A549 treated with CpdA at 1 μM for 4 hours (cell line): Measurements from ENCODE around the gene CSPG5. TPM values are rescaled to one million over a fixed set of nuclear protein-coding genes. Genes with fewer than 3 reads are reported as not detected.

Experiments
- total RNA-seq: library from RNA; stranded (reverse); fragments of 200-300 nt; extraction: Qiagen RNA extraction; gene quantifications from 5 replicates; pipeline ENCODE4 v1.2.3, GENCODE V29; 2022; ENCODE audit warnings: low read depth

CSPG5 gene
- total RNA-seq: 0.91 to 1.2 TPM (median 0.97 TPM) in 5 replicates

GRCh38 chr3:47578691-47579632 is at the start of gene CSPG5:
Gene CSPG5 (minus strand): TSS chr3:47578865. CDS start chr3:47578693, 172 bp downstream.

GRCh38 chr3:47513125-47513929 is 65.3 kb downstream of the CSPG5 start, which contains the start of gene ELP6:
Gene ELP6 (minus strand): TSS chr3:47513712. CDS start chr3:47513590, 122 bp downstream.

Other genes starting within 250 kb of the CSPG5 start
- 20.9 to 28.4 TPM (median 22.8 TPM) in 5 replicates for gene PTPN23, start 197.8 kb downstream of the CSPG5 start, total RNA-seq
- gene SCAP, start 102.9 kb downstream of the CSPG5 start, total RNA-seq: 22.5 to 31.5 TPM (median 27.5 TPM) in 5 replicates
- 26.7 to 29.6 TPM (median 28.7 TPM) in 5 replicates for gene ELP6, start 65.2 kb downstream of the CSPG5 start, total RNA-seq
- 22.4 to 31.6 TPM (median 26.4 TPM) in 5 replicates for gene SMARCC1, start 203.0 kb upstream of the CSPG5 start, total RNA-seq
- gene DHX30, start 224.3 kb upstream of the CSPG5 start, total RNA-seq: 39.9 to 49.0 TPM (median 46.8 TPM) in 5 replicates